Hepatocyte (in vitro differentiated cells): ENCODE data around the gene FOXA2. TPM values are rescaled to one million over a fixed set of nuclear protein-coding genes. Genes with fewer than 3 reads are reported as not detected.
A peak's percentile ranks its signal among the peaks of the same experiment; 100 is the strongest.

Source experiments
- DNase-seq: peaks from one replicate; pipeline ENCODE4 v3.0.0-alpha.2; 2016; ENCODE audit warnings: low spot score
- H2AFZ ChIP-seq: fragments of 200-600 bp; sonication (generic); 2 replicates; pipeline ENCODE4 v1.6.0; 2016; ENCODE audit warnings: antibody characterized with exemption, mild to moderate bottlenecking
- H3K27ac ChIP-seq: fragments of 200-600 bp; sonication (generic); 2 replicates; pipeline ENCODE4 v1.5.1; 2016; ENCODE audit warnings: mild to moderate bottlenecking
- H3K27me3 ChIP-seq: fragments of 200-600 bp; sonication (generic); 2 replicates; pipeline ENCODE4 v1.6.1; 2016
- H3K36me3 ChIP-seq: fragments of 200-600 bp; sonication (generic); replicated peaks from 2 replicates; pipeline ENCODE4 v1.5.1; 2016; ENCODE audit warnings: low read depth; ENCODE audit not compliant: insufficient read depth
- H3K4me1 ChIP-seq: fragments of 200-600 bp; sonication (generic); 2 replicates; pipeline ENCODE4 v1.5.1; 2016; ENCODE audit warnings: mild to moderate bottlenecking, moderate library complexity; ENCODE audit not compliant: insufficient read depth
- H3K4me2 ChIP-seq: fragments of 200-600 bp; sonication (generic); 2 replicates; pipeline ENCODE4 v1.6.0; 2016
- H3K4me3 ChIP-seq: fragments of 200-600 bp; sonication (generic); 2 replicates; pipeline ENCODE4 v1.5.1; 2016; ENCODE audit warnings: mild to moderate bottlenecking
- H3K79me2 ChIP-seq: fragments of 200-600 bp; sonication (generic); 2 replicates; pipeline ENCODE4 v1.6.0; 2017; ENCODE audit warnings: mild to moderate bottlenecking
- H3K9me2 ChIP-seq: fragments of 200-600 bp; sonication (generic); replicated peaks from 2 replicates; pipeline ENCODE4 v1.6.0; 2017; ENCODE audit warnings: mild to moderate bottlenecking; ENCODE audit not compliant: insufficient read depth
- H3K9me3 ChIP-seq: fragments of 200-600 bp; sonication (generic); 2 replicates; pipeline ENCODE4 v1.5.1; 2016; ENCODE audit warnings: low read depth, mild to moderate bottlenecking
- H4K20me1 ChIP-seq: fragments of 200-600 bp; sonication (generic); 2 replicates; pipeline ENCODE4 v1.6.0; 2016; ENCODE audit warnings: mild to moderate bottlenecking; ENCODE audit not compliant: insufficient read depth, poor library complexity, severe bottlenecking
- EZH2 ChIP-seq: fragments of 200-600 bp; sonication (generic); IDR thresholded peaks from 2 replicates; pipeline ENCODE4 v1.6.1; 2016; ENCODE audit warnings: antibody characterized with exemption, mild to moderate bottlenecking, borderline replicate concordance
- EZH2phosphoT487 ChIP-seq: fragments of 200-600 bp; sonication (generic); IDR thresholded peaks from one replicate; pipeline ENCODE4 v1.6.1; 2018; ENCODE audit warnings: antibody characterized with exemption, mild to moderate bottlenecking, low read depth, moderate library complexity; ENCODE audit not compliant: unreplicated experiment, severe bottlenecking
- WGBS: methylation state at CpG from one replicate; pipeline ENCODE4 v1.1.6; 2016; ENCODE audit warnings: low lambda C conversion rate; ENCODE audit errors: missing lambda C conversion rate; 5-methylcytosine and 5-hydroxymethylcytosine counted together
- polyA plus RNA-seq: library from polyadenylated mRNA; unstranded; fragments of >200 nt; fragmentation: Nextera tagmentation; extraction: Ambion mirVana; gene quantifications from 2 replicates; pipeline ENCODE4 v1.2.1, GENCODE V29; 2016
- total RNA-seq: library from RNA; depleted of rRNA; stranded (reverse); fragments of >200 nt; gene quantifications from 2 replicates; pipeline ENCODE4 v1.2.3, GENCODE V29; 2014
- TF ChIP-seq, protein P1 (sequence below): fragments of 200-600 bp; sonication (generic); IDR thresholded peaks from 2 replicates; pipeline ENCODE4 v1.5.1; 2016; ENCODE audit warnings: antibody characterized with exemption, mild to moderate bottlenecking; ENCODE audit not compliant: poor library complexity

The FOXA2 gene
- total and polyA plus RNA-seq, 2 experiments from 2014 or later: 7.9 to 13.3 TPM

DNA sequence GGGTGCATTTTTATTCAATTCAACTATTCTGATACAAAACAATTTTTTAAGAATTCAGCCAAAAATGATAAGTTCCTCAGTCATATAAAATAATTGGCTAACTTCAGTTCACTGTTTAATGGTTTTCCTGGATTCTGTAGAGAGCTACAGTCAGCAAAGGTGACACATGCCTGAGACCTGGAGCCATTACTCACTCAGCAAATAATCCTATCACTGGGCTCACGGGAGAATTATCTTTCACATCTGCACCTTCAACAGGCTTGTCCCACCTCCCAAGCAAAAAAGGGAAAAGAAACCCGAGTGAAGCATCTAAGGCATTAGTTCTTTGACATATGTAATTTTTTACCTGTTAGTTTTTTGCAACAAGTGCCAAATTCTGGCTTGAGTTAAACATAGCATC, 34.9 kb upstream of the FOXA2 start:
- Histone ChIP-seq H3K36me3 (no peaks in the 10 kb centered on the region), H3K79me2 (no peaks in the 10 kb centered on the region), H4K20me1 (no peaks in the 10 kb centered on the region), H3K9me3 (no peaks in the 10 kb centered on the region), H3K4me3 (no peak overlapping the region), H2AFZ (no peak overlapping the region), H3K27ac (peak overlapping the region; percentile 26), H3K4me2 (no peak overlapping the region), H3K4me1 (no peaks in the 10 kb centered on the region), H3K27me3 (peaks cover 6% of the 10 kb centered on the region), H3K9me2 (no peaks in the 10 kb centered on the region)
- TF ChIP-seq, protein P1, sequence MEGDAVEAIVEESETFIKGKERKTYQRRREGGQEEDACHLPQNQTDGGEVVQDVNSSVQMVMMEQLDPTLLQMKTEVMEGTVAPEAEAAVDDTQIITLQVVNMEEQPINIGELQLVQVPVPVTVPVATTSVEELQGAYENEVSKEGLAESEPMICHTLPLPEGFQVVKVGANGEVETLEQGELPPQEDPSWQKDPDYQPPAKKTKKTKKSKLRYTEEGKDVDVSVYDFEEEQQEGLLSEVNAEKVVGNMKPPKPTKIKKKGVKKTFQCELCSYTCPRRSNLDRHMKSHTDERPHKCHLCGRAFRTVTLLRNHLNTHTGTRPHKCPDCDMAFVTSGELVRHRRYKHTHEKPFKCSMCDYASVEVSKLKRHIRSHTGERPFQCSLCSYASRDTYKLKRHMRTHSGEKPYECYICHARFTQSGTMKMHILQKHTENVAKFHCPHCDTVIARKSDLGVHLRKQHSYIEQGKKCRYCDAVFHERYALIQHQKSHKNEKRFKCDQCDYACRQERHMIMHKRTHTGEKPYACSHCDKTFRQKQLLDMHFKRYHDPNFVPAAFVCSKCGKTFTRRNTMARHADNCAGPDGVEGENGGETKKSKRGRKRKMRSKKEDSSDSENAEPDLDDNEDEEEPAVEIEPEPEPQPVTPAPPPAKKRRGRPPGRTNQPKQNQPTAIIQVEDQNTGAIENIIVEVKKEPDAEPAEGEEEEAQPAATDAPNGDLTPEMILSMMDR: no peak
- TF ChIP-seq EZH2: no peak
- TF ChIP-seq EZH2phosphoT487: no peak
- peak; percentile 57 for DNase-seq
- 15% methylated on average over 2 of the region's 2 CpGs for WGBS

DNA sequence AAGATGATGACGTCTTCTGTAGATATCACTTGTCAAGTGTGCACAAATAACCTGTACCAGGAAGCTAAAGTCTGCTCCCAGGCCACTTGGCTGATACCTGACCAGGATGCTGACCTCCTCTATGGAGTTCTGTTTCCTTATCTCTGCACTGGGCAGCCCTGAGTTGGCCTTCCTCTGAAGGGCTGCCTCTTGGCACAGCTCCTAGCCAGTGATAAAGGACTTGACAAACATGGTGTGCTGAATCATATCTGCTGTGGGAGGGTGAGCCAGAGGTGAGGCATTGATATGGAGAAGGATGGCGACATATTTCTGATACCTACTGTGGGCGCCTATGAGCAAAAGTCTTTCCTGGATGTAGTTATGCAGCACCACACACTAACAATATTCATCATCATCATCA, 32.8 kb upstream of the FOXA2 start:
- Histone ChIP-seq H3K9me2 (no peaks in the 10 kb centered on the region), H3K27ac (peak overlapping the region; percentile 39), H3K4me2 (no peak overlapping the region), H3K27me3 (peaks cover 6% of the 10 kb centered on the region), H4K20me1 (no peaks in the 10 kb centered on the region), H3K4me1 (no peaks in the 10 kb centered on the region), H3K79me2 (no peaks in the 10 kb centered on the region), H2AFZ (no peak overlapping the region), H3K4me3 (no peak overlapping the region), H3K36me3 (no peaks in the 10 kb centered on the region), H3K9me3 (no peaks in the 10 kb centered on the region)
- no peak for TF ChIP-seq EZH2phosphoT487
- TF ChIP-seq, protein P1: no peak
- TF ChIP-seq EZH2: no peak
- DNase-seq: peak; percentile 60
- WGBS: 81% methylated on average over 3 of the region's 3 CpGs

DNA sequence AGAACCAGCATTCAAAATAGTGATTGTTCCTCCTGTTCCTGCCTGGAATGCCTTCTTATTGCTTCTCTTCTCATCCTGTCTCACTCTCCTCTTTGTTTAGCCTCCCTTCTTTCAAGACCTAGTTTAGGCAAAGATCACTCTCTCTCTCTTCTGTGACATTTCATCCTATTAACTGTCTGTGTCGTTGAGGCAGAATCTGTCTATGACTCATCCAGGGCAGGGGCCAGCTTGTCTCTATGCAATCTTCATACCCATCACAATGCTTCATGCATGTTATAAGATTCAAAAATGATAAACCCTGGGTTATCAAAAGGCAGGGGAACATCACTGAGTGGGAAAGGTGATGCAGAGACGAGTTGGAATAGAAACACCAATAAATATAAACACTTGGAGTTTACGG, 32.2 kb upstream of the FOXA2 start:
- no peaks in the 10 kb centered on the region for H3K79me2 ChIP-seq
- no peaks in the 10 kb centered on the region for H3K36me3 ChIP-seq
- no peaks in the 10 kb centered on the region for H3K9me3 ChIP-seq
- TF ChIP-seq, protein P1: no peak
- TF ChIP-seq EZH2phosphoT487 (no peak), EZH2 (no peak)
- H3K27ac ChIP-seq: peak overlapping the region; percentile 39
- H4K20me1 ChIP-seq: no peaks in the 10 kb centered on the region
- H3K9me2 ChIP-seq: no peaks in the 10 kb centered on the region
- H3K4me3 ChIP-seq: no peak overlapping the region
- 72% methylated on average over 3 of the region's 3 CpGs for WGBS
- peaks cover 6% of the 10 kb centered on the region for H3K27me3 ChIP-seq
- DNase-seq: no peak
- no peak overlapping the region for H3K4me2 ChIP-seq
- H2AFZ ChIP-seq: no peak overlapping the region
- H3K4me1 ChIP-seq: no peaks in the 10 kb centered on the region

DNA sequence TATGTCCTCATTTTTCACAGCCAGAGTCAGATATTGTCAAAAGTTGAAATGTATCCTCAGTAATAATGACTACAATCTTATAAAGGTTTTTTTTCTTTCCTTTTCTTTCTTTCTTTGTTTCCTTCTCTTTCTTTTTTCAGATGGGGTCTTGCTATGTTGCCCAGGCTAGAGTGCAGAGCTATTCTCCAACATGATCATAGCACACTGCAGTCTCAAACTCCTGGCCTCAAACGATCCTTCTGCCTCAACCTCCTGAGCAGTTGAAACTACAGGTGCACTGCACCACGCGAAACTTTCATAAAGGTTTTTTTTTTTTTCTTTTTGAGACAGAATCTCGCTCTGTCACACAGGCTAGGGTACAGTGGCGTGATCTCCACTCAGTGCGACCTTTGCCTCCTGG, 31.1 kb upstream of the FOXA2 start:
- Histone ChIP-seq H3K9me3 (no peaks in the 10 kb centered on the region), H3K4me2 (no peak overlapping the region), H3K79me2 (no peaks in the 10 kb centered on the region), H4K20me1 (no peaks in the 10 kb centered on the region), H2AFZ (no peak overlapping the region), H3K4me3 (no peak overlapping the region), H3K9me2 (no peaks in the 10 kb centered on the region), H3K27ac (no peak overlapping the region), H3K36me3 (no peaks in the 10 kb centered on the region), H3K4me1 (no peaks in the 10 kb centered on the region), H3K27me3 (peaks cover 6% of the 10 kb centered on the region)
- 92% methylated on average over 6 of the region's 6 CpGs for WGBS
- TF ChIP-seq EZH2: no peak
- no peak for TF ChIP-seq EZH2phosphoT487
- TF ChIP-seq, protein P1: no peak
- no peak for DNase-seq
